GM12878 (cell line): Measurements from ENCODE around the gene F3. TPM values are rescaled to one million over a fixed set of nuclear protein-coding genes. Genes with fewer than 3 reads are reported as not detected.

Experiments used
- ATAC-seq: fragments of 200-7000 bp; cut with Tn5 transposase; 3 replicates; pipeline ENCODE4 v1.9.1; 2020; ENCODE audit warnings: mild to moderate bottlenecking, moderate library complexity
- BruUV-seq: library from RNA; stranded (reverse); fragments of 400-500 nt; replicated peaks from 2 replicates; lab custom pipeline; 2021; lab: Mats Ljungman, UMichigan
- CTCF ChIA-PET: fragments of 300-600 bp; sonication (Branson Sonifier 250); formaldehyde crosslinking; extraction: SDS; loops from one replicate; lab custom pipeline; 2021; ENCODE audit warnings: inconsistent platforms; lab: Yijun Ruan, JAX
- POLR2A ChIA-PET: fragments of 350-600 bp; formaldehyde crosslinking; extraction: SDS; loops from one replicate; lab custom pipeline; 2021; ENCODE audit warnings: inconsistent platforms; lab: Charles Lee
- RAD21 ChIA-PET: fragments of 300-600 bp; sonication (Branson Sonifier 250); formaldehyde crosslinking; loops from one replicate; lab custom pipeline; 2023; ENCODE audit warnings: antibody characterized with exemption; ENCODE audit not compliant: unreplicated experiment; lab: Charles Lee
- SMC1A ChIA-PET: fragments of 300-600 bp; sonication (Branson Sonifier 250); formaldehyde crosslinking; loops from one replicate; lab custom pipeline; 2023; ENCODE audit not compliant: unreplicated experiment, uncharacterized antibody; lab: Charles Lee
- DNase-seq: peaks from one replicate; pipeline ENCODE4 v3.0.0-alpha.2; 2011; ENCODE audit warnings: low read depth, low spot score
- FAIRE-seq: peaks from 3 replicates; lab custom pipeline; 2011; peaks lifted over from hg19 to GRCh38; lab: Jason Lieb, UNC
- H2AFZ ChIP-seq: 2 replicates; pipeline ENCODE4 v1.6.0; 2011; ENCODE audit warnings: low read depth, low read length, control low read depth; ENCODE audit not compliant: control insufficient read depth
- H3K27ac ChIP-seq: 2 replicates; pipeline ENCODE4 v1.5.1; 2011; ENCODE audit warnings: control low read depth; ENCODE audit not compliant: control insufficient read depth, insufficient read depth
- H3K27me3 ChIP-seq, 2 experiments: replicated peaks in 1 of 2; 2 replicates each; pipeline versions ENCODE4 v1.6.0 to v1.6.1; 2011; ENCODE audit warnings: low read length in 1 of 2; ENCODE audit not compliant: control insufficient read depth in 2 of 2, insufficient read depth in 2 of 2
- H3K36me3 ChIP-seq, 2 experiments: 2 replicates each; pipeline ENCODE4 v1.5.1; 2011; ENCODE audit warnings: low read length in 1 of 2; ENCODE audit not compliant: control insufficient read depth in 2 of 2, insufficient read depth in 2 of 2
- H3K4me1 ChIP-seq: 2 replicates; pipeline ENCODE4 v1.6.1; 2011; ENCODE audit warnings: mild to moderate bottlenecking, low read length, moderate library complexity, mixed read lengths; ENCODE audit not compliant: control insufficient read depth, insufficient read depth
- H3K4me2 ChIP-seq: 2 replicates; pipeline ENCODE4 v1.6.0; 2011; ENCODE audit warnings: control low read depth; ENCODE audit not compliant: control insufficient read depth, insufficient read depth
- H3K4me3 ChIP-seq: fragments of 200-600 bp; sonication (generic); 2 replicates; pipeline ENCODE4 v1.5.1; 2016
- H3K79me2 ChIP-seq: 2 replicates; pipeline ENCODE4 v1.6.0; 2011; ENCODE audit warnings: low read length; ENCODE audit not compliant: control insufficient read depth, insufficient read depth
- H3K9ac ChIP-seq: 2 replicates; pipeline ENCODE4 v1.8.0; 2011; ENCODE audit warnings: low read length, control low read depth, mixed read lengths; ENCODE audit not compliant: control insufficient read depth, insufficient read depth
- H3K9me3 ChIP-seq: replicated peaks from 3 replicates; pipeline ENCODE4 v1.5.1; 2011; ENCODE audit warnings: mild to moderate bottlenecking, low read length; ENCODE audit not compliant: control insufficient read depth, insufficient read depth
- H4K20me1 ChIP-seq: 2 replicates; pipeline ENCODE4 v1.6.0; 2011; ENCODE audit not compliant: control insufficient read depth, insufficient read depth
- ATF2 ChIP-seq: IDR thresholded peaks from 2 replicates; pipeline ENCODE4 v1.6.1; 2012; ENCODE audit warnings: low read length, inconsistent platforms
- NFYA ChIP-seq: IDR thresholded peaks from 2 replicates; pipeline ENCODE4 v1.6.1; 2011; ENCODE audit warnings: low read depth, mild to moderate bottlenecking, low read length, improper control_type of control experiment, borderline replicate concordance
- POLR2AphosphoS5 ChIP-seq: IDR thresholded peaks from 2 replicates; pipeline ENCODE4 v1.6.1; 2011; ENCODE audit warnings: mild to moderate bottlenecking, low read length, inconsistent platforms
- RELB ChIP-seq: fragments of 450-650 bp; IDR thresholded peaks from 2 replicates; pipeline ENCODE4 v1.6.1; 2017; ENCODE audit warnings: low read depth, mild to moderate bottlenecking, moderate library complexity
- SREBF2 ChIP-seq: IDR thresholded peaks from 2 replicates; pipeline ENCODE4 v1.6.1; 2012; ENCODE audit warnings: mild to moderate bottlenecking, low read length
- USF1 ChIP-seq: IDR thresholded peaks from 2 replicates; pipeline ENCODE4 v1.6.1; 2011; ENCODE audit warnings: borderline replicate concordance, low read depth, mild to moderate bottlenecking, moderate library complexity, mixed read lengths, low read length; ENCODE audit not compliant: insufficient read depth; ENCODE audit errors: extremely low read length
- ZBTB40 ChIP-seq: fragments of 450-650 bp; IDR thresholded peaks from 2 replicates; pipeline ENCODE4 v1.6.1; 2016; ENCODE audit warnings: mild to moderate bottlenecking, moderate library complexity, borderline replicate concordance
- ZNF687 ChIP-seq: fragments of 450-650 bp; IDR thresholded peaks from 2 replicates; pipeline ENCODE4 v1.6.1; 2017; ENCODE audit warnings: mild to moderate bottlenecking, moderate library complexity
- WGBS: methylation state at CpG from one replicate; pipeline ENCODE4 v1.1.6; 2016; ENCODE audit warnings: low lambda C conversion rate; ENCODE audit not compliant: insufficient replicate concordance, insufficient coverage; ENCODE audit errors: missing lambda C conversion rate; 5-methylcytosine and 5-hydroxymethylcytosine counted together
- in situ Hi-C: fragments of 300-500 bp; cut with MboI; formaldehyde crosslinking; loops from 9 replicates; pipeline ENCODE4 v1.14.3; 2018; ENCODE audit warnings: mixed read lengths
- intact Hi-C: fragments of 100-400 bp; cut with micrococcal nuclease; formaldehyde crosslinking; loops from one replicate; pipeline ENCODE4 v1.14.2; 2022; ENCODE audit not compliant: unreplicated experiment
- polyA plus RNA-seq, 11 experiments: library from polyadenylated mRNA; depleted of rRNA in 4 of 11; unstranded in 6 of 11; stranded (reverse) in 5 of 11; fragments of >200 nt; fragmentation: Nextera tagmentation in 4 of 11; fragmentation: Illumina TruSeq in 1 of 11; extraction: Ambion mirVana in 4 of 11; extraction: Trizol in 1 of 11; gene quantifications; 1 replicate in 1 of 11; 2 replicates in 10 of 11; pipeline versions ENCODE4 v1.2.1 to v1.2.3, GENCODE V29; 2011 to 2016; ENCODE audit warnings: inconsistent platforms in 2 of 11, missing spikeins in 2 of 11, low read depth in 1 of 11
- total RNA-seq, 4 experiments: library from RNA; depleted of rRNA in 3 of 4; stranded (reverse); fragments of >200 nt in 3 of 4; fragmentation: Illumina TruSeq in 1 of 4; extraction: Trizol in 1 of 4; gene quantifications; 2 replicates each; pipeline versions ENCODE4 v1.2.1 to v1.2.3, GENCODE V29; 2013 to 2021

Gene F3
- total and polyA plus RNA-seq, 10 of the 15 experiments (the other 5 are each of a cell fraction or from before 2014, with no cell fraction given): 0.18 to 0.33 TPM; not detected in 8

- no peak for TF ChIP-seq RELB
- no peak for TF ChIP-seq POLR2AphosphoS5
These were observed 2.1 kb downstream of the F3 start (continued) for GRCh38 chr1:94539496-94539895.

- Histone ChIP-seq H3K79me2 (no peaks in the 10 kb centered on the region), H4K20me1 (no peaks in the 10 kb centered on the region), H3K36me3 (no peaks in the 10 kb centered on the region), H3K27me3 (peaks cover 5 to 12% of the 10 kb centered on the region in 2 experiments), H3K27ac (no peak overlapping the region), H3K4me1 (peaks cover 12% of the 10 kb centered on the region; the same call in 1 of the 2 replicates), H3K4me2 (no peak overlapping the region), H2AFZ (no peak overlapping the region), H3K9ac (no peak overlapping the region), H3K9me3 (no peaks in the 10 kb centered on the region), H3K4me3 (no peak overlapping the region)
- in situ Hi-C loops (no loop called here), intact Hi-C loops (no loop called here)
- ChIA-PET RAD21 (no interaction called here), CTCF (interaction anchor here (0.7 kb wide), 1 partner anchor 69 kb away, joined by 3 read pairs; no protein-coding TSS in a partner anchor), SMC1A (no interaction called here), POLR2A (interaction anchor here (0.5 kb wide), 1 partner anchor 72 kb away, joined by 3 read pairs; no protein-coding TSS in a partner anchor)
- no TSS peak for BruUV-seq
- FAIRE-seq: no peak
- 48% methylated on average over 6 of the region's 6 CpGs for WGBS
- no peak for DNase-seq
- ATAC-seq: no peak
- TF ChIP-seq ATF2: no peak
- TF ChIP-seq ZNF687: no peak
- TF ChIP-seq SREBF2: no peak
- TF ChIP-seq USF1: no peak
- TF ChIP-seq ZBTB40: no peak
- TF ChIP-seq NFYA: no peak
These were observed 3.2 kb downstream of the F3 start for GRCh38 chr1:94538243-94538827.
